HG03066 (cell line): ENCODE data around the gene GPX3.

Experiments
- ATAC-seq: cut with Tn5 transposase; IDR thresholded peaks from one replicate; pipeline ENCODE4 v1.9.1; 2021; ENCODE audit warnings: low read depth; ENCODE audit not compliant: unreplicated experiment

Gene GPX3

GRCh38 chr5:151020304-151021110 lies at the start of gene GPX3:
TSS of gene GPX3 (plus strand) at chr5:151020591. CDS start at chr5:151020655, 64 bp downstream.
- ATAC-seq = no peak

- ATAC-seq = no peak
Measured at GRCh38 chr5:150978590-150978989, 41.8 kb upstream of the GPX3 start.

GRCh38 chr5:150987746-150988145 lies 32.6 kb upstream of the GPX3 start:
- ATAC-seq = no peak

GRCh38 chr5:150989695-150990094 lies 30.7 kb upstream of the GPX3 start:
- no peak for ATAC-seq

GRCh38 chr5:150992705-150993104 lies 27.7 kb upstream of the GPX3 start:
- ATAC-seq = no peak

GRCh38 chr5:150993422-150993821 lies 27.0 kb upstream of the GPX3 start:
- ATAC-seq = no peak

- ATAC-seq = no peak
Measured at GRCh38 chr5:150993826-150994412, 26.5 kb upstream of the GPX3 start.

GRCh38 chr5:150999704-151000442 lies 20.5 kb upstream of the GPX3 start:
- no peak for ATAC-seq

GRCh38 chr5:151001436-151001835 lies 19.0 kb upstream of the GPX3 start:
- no peak for ATAC-seq

GRCh38 chr5:151002250-151002649 lies 18.1 kb upstream of the GPX3 start:
- no peak for ATAC-seq

GRCh38 chr5:151002681-151003502 lies 17.5 kb upstream of the GPX3 start:
- ATAC-seq = no peak

- ATAC-seq = no peak
Measured at GRCh38 chr5:151003503-151003860, 16.9 kb upstream of the GPX3 start.

- no peak for ATAC-seq
Measured at GRCh38 chr5:151004499-151004898, 15.9 kb upstream of the GPX3 start.

GRCh38 chr5:151005187-151005949 lies 15.0 kb upstream of the GPX3 start:
- no peak for ATAC-seq

GRCh38 chr5:151005950-151006576 lies 14.3 kb upstream of the GPX3 start:
- no peak for ATAC-seq

- ATAC-seq = no peak
Measured at GRCh38 chr5:151006704-151007334, 13.6 kb upstream of the GPX3 start.

- no peak for ATAC-seq
Measured at GRCh38 chr5:151007430-151008209, 12.8 kb upstream of the GPX3 start.

- no peak for ATAC-seq
Measured at GRCh38 chr5:151008210-151008491, 12.2 kb upstream of the GPX3 start.

GRCh38 chr5:151008906-151009305 lies 11.5 kb upstream of the GPX3 start:
- no peak for ATAC-seq
